B cell (primary cell): ENCODE measurements around the gene PCBP3. TPM values are rescaled to one million over a fixed set of nuclear protein-coding genes. Genes with fewer than 3 reads are reported as not detected.

Experiments
- ATAC-seq: fragments of 200-7000 bp; cut with Tn5 transposase; one replicate; pipeline ENCODE4 v1.10.0; 2021; ENCODE audit warnings: low read depth, mild to moderate bottlenecking, moderate number of reproducible peaks, moderate library complexity
- CTCF ChIA-PET: fragments of 350-600 bp; sonication (Branson Sonifier 250); formaldehyde crosslinking; loops from one replicate; lab custom pipeline; 2021; ENCODE audit warnings: antibody characterized with exemption, inconsistent platforms; lab: Charles Lee
- POLR2A ChIA-PET: fragments of 350-600 bp; sonication (Branson Sonifier 250); formaldehyde crosslinking; loops from one replicate; lab custom pipeline; 2021; ENCODE audit warnings: antibody characterized with exemption; lab: Charles Lee
- DNase-seq: peaks from one replicate; pipeline ENCODE4 v3.0.0; 2013
- H2AFZ ChIP-seq: 2 replicates; pipeline ENCODE4 v1.6.1; 2012; ENCODE audit warnings: mild to moderate bottlenecking, low read depth, low read length; ENCODE audit not compliant: insufficient read depth, poor library complexity, severe bottlenecking
- H3K27ac ChIP-seq, 2 donors: 1 replicate in 1 of 2; 2 replicates in 1 of 2; pipeline ENCODE4 v1.5.1; 2012 to 2013; ENCODE audit warnings: low read length in 2 of 2, mild to moderate bottlenecking in 2 of 2, moderate library complexity in 1 of 2
- H3K27me3 ChIP-seq, 4 experiments: fragments of 200-600 bp in 1 of 4; sonication (generic) in 1 of 4; replicated peaks in 1 of 4; 1 replicate in 2 of 4; 2 replicates in 2 of 4; pipeline versions ENCODE4 v1.6.1 to v1.7.0; 2013 to 2016; ENCODE audit warnings: low read length in 3 of 4, mild to moderate bottlenecking in 2 of 4, mixed read lengths in 1 of 4, moderate library complexity in 1 of 4; ENCODE audit not compliant: insufficient read depth in 4 of 4, control insufficient read depth in 3 of 4; ENCODE audit errors: control extremely low read depth in 1 of 4
- H3K36me3 ChIP-seq, 2 experiments: replicated peaks in 1 of 2; 1 replicate in 1 of 2; 2 replicates in 1 of 2; pipeline versions ENCODE4 v1.6.1 to v1.7.1; 2013; ENCODE audit warnings: low read length in 1 of 2; ENCODE audit not compliant: insufficient read depth in 2 of 2, control insufficient read depth in 1 of 2; ENCODE audit errors: control extremely low read depth in 1 of 2, extremely low read depth in 1 of 2
- H3K4me1 ChIP-seq, 2 donors: fragments of 200-600 bp in 1 of 2; sonication (generic) in 1 of 2; 1 replicate in 1 of 2; 2 replicates in 1 of 2; pipeline versions ENCODE4 v1.5.1 to v1.6.1; 2013 to 2017; ENCODE audit warnings: low read length in 2 of 2; ENCODE audit not compliant: control insufficient read depth in 2 of 2, insufficient read depth in 2 of 2
- H3K4me2 ChIP-seq: replicated peaks from 2 replicates; pipeline ENCODE3; 2012; ENCODE audit warnings: mild to moderate bottlenecking, low read depth, low read length; ENCODE audit not compliant: poor library complexity, severe bottlenecking
- H3K4me3 ChIP-seq, 5 experiments: fragments of 200-600 bp in 1 of 5; sonication (generic) in 1 of 5; 1 replicate in 3 of 5; 2 replicates in 2 of 5; pipeline versions ENCODE4 v1.5.1 to v1.7.0; 2011 to 2016; ENCODE audit warnings: low read length in 4 of 5, mild to moderate bottlenecking in 4 of 5, low read depth in 2 of 5, control low read depth in 1 of 5, moderate library complexity in 1 of 5; ENCODE audit not compliant: insufficient read depth in 1 of 5; ENCODE audit errors: control extremely low read depth in 1 of 5, extremely low read depth in 1 of 5
- H3K79me2 ChIP-seq: fragments of 200-600 bp; sonication (generic); one replicate; pipeline ENCODE4 v1.6.0; 2016; ENCODE audit warnings: low read length; ENCODE audit not compliant: control insufficient read depth, insufficient read depth
- H3K9ac ChIP-seq: fragments of 200-600 bp; sonication (generic); 2 replicates; pipeline ENCODE4 v1.6.1; 2017; ENCODE audit warnings: mild to moderate bottlenecking, low read length, moderate library complexity
- H3K9me3 ChIP-seq, 3 donors: one replicate each; pipeline versions ENCODE4 v1.6.1 to v1.7.1; 2013; ENCODE audit warnings: low read length in 2 of 3; ENCODE audit not compliant: control insufficient read depth in 2 of 3, insufficient read depth in 1 of 3; ENCODE audit errors: control extremely low read depth in 1 of 3
- H4K20me1 ChIP-seq: 2 replicates; pipeline ENCODE4 v1.6.0; 2012; ENCODE audit warnings: mild to moderate bottlenecking, low read length; ENCODE audit not compliant: insufficient read depth, control insufficient read depth, poor library complexity, severe bottlenecking
- H3K27ac Mint-ChIP-seq: one replicate; pipeline ENCODE4 v1.8.0; 2021; ENCODE audit warnings: mixed read lengths
- H3K27me3 Mint-ChIP-seq: one replicate; pipeline ENCODE4 v1.8.0; 2021; ENCODE audit warnings: mixed read lengths
- H3K4me1 Mint-ChIP-seq: one replicate; pipeline ENCODE4 v1.8.0; 2021; ENCODE audit warnings: mixed read lengths
- H3K4me3 Mint-ChIP-seq: one replicate; pipeline ENCODE4 v1.8.0; 2021; ENCODE audit warnings: mixed read lengths
- H3K9me3 Mint-ChIP-seq: one replicate; pipeline ENCODE4 v1.8.0; 2022; ENCODE audit warnings: mixed read lengths; ENCODE audit not compliant: insufficient read depth
- EZH2 ChIP-seq: IDR thresholded peaks from 2 replicates; pipeline ENCODE4 v1.6.1; 2012; ENCODE audit warnings: borderline replicate concordance, low read depth, mild to moderate bottlenecking, moderate library complexity, low read length; ENCODE audit not compliant: insufficient read depth, poor library complexity, severe bottlenecking
- WGBS: methylation state at CpG from one replicate; pipeline ENCODE4 v1.1.5; 2013; ENCODE audit warnings: missing lambda C conversion rate; ENCODE audit not compliant: insufficient coverage; 5-methylcytosine and 5-hydroxymethylcytosine counted together
- intact Hi-C: fragments of 100-400 bp; cut with micrococcal nuclease; formaldehyde crosslinking; loops from one replicate; pipeline ENCODE4 v1.10.0; 2022
- polyA plus RNA-seq: library from polyadenylated mRNA; depleted of rRNA; stranded (reverse); fragments of >200 nt; gene quantifications from 2 replicates; pipeline ENCODE4 v1.2.3, GENCODE V29; 2012
- total RNA-seq, 2 donors: library from RNA; stranded (reverse); fragments of 120-200 nt in 1 of 2; gene quantifications; 1 replicate in 1 of 2; 2 replicates in 1 of 2; pipeline versions ENCODE4 v1.2.3 to v1.2.4, GENCODE V29; 2013 to 2022
- TF ChIP-seq, protein P1 (sequence below): fragments of 200-600 bp; IDR thresholded peaks from one replicate; pipeline ENCODE4 v1.8.0; 2022; ENCODE audit warnings: antibody characterized with exemption, mild to moderate bottlenecking

The PCBP3 gene
- total and polyA plus RNA-seq, 2 donors (not counting 1 experiment from before 2014, with no cell fraction given) = 0.45 to 2.7 TPM

GRCh38 chr21:45952974-45953373, 309.4 kb downstream of the PCBP3 start:
- no peaks in the 10 kb centered on the region for H3K79me2 ChIP-seq
- no peaks in the 10 kb centered on the region for H3K36me3 ChIP-seq
- H3K9ac ChIP-seq = no peak overlapping the region
- no peak overlapping the region for H3K4me2 ChIP-seq
- POLR2A ChIA-PET = no interaction called here
- DNase-seq (no peak), ATAC-seq (no peak)
- H3K4me3 ChIP-seq = no peak overlapping the region
- H3K9me3 ChIP-seq = no peaks in the 10 kb centered on the region
- no peaks in the 10 kb centered on the region for H3K4me1 Mint-ChIP-seq
- 87% methylated on average over 10 of the region's 11 CpGs for WGBS
- peaks cover 0 to 4% (median 0%) of the 10 kb centered on the region in 4 experiments for H3K27me3 ChIP-seq
- no peaks in the 10 kb centered on the region for H4K20me1 ChIP-seq
- no peaks in the 10 kb centered on the region for H3K4me1 ChIP-seq
- no peaks in the 10 kb centered on the region for H3K9me3 Mint-ChIP-seq
- H3K27ac ChIP-seq = no peak overlapping the region
- H2AFZ ChIP-seq = no peak overlapping the region
- H3K4me3 Mint-ChIP-seq = no peak overlapping the region
- CTCF ChIA-PET = no interaction called here
- peaks cover 19% of the 10 kb centered on the region for H3K27me3 Mint-ChIP-seq
- intact Hi-C loops = no loop called here
- H3K27ac Mint-ChIP-seq = no peak overlapping the region
- TF ChIP-seq, protein P1, sequence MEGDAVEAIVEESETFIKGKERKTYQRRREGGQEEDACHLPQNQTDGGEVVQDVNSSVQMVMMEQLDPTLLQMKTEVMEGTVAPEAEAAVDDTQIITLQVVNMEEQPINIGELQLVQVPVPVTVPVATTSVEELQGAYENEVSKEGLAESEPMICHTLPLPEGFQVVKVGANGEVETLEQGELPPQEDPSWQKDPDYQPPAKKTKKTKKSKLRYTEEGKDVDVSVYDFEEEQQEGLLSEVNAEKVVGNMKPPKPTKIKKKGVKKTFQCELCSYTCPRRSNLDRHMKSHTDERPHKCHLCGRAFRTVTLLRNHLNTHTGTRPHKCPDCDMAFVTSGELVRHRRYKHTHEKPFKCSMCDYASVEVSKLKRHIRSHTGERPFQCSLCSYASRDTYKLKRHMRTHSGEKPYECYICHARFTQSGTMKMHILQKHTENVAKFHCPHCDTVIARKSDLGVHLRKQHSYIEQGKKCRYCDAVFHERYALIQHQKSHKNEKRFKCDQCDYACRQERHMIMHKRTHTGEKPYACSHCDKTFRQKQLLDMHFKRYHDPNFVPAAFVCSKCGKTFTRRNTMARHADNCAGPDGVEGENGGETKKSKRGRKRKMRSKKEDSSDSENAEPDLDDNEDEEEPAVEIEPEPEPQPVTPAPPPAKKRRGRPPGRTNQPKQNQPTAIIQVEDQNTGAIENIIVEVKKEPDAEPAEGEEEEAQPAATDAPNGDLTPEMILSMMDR = no peak
- no peak for TF ChIP-seq EZH2

- Histone ChIP-seq H3K9ac (no peak overlapping the region), H3K9me3 (no peaks in the 10 kb centered on the region), H3K36me3 (no peaks in the 10 kb centered on the region), H3K4me1 (no peaks in the 10 kb centered on the region), H3K4me3 (no peak overlapping the region), H3K27me3 (peaks cover 0 to 4% (median 0%) of the 10 kb centered on the region in 4 experiments), H3K4me2 (no peak overlapping the region), H3K79me2 (no peaks in the 10 kb centered on the region), H2AFZ (no peak overlapping the region), H3K27ac (no peak overlapping the region), H4K20me1 (no peaks in the 10 kb centered on the region)
- ChIA-PET POLR2A (no interaction called here), CTCF (no interaction called here)
- 83% methylated on average over 12 of the region's 12 CpGs for WGBS
- no peaks in the 10 kb centered on the region for H3K4me1 Mint-ChIP-seq
- intact Hi-C loops = no loop called here
- TF ChIP-seq, protein P1 = no peak
- TF ChIP-seq EZH2 = no peak
- peaks cover 30% of the 10 kb centered on the region for H3K27me3 Mint-ChIP-seq
- no peak for DNase-seq
- no peaks in the 10 kb centered on the region for H3K9me3 Mint-ChIP-seq
- ATAC-seq = no peak
- H3K27ac Mint-ChIP-seq = no peak overlapping the region
- H3K4me3 Mint-ChIP-seq = no peak overlapping the region
Observed at GRCh38 chr21:45954261-45954660, 310.7 kb downstream of the PCBP3 start.
